ENCODE data around the gene TRIM9.
"Not testable (repeated sequence)": the region's sequence is repeated elsewhere in the genome, so short reads cannot be mapped to it uniquely, and the experiment has no call there.

The TRIM9 gene

DNA sequence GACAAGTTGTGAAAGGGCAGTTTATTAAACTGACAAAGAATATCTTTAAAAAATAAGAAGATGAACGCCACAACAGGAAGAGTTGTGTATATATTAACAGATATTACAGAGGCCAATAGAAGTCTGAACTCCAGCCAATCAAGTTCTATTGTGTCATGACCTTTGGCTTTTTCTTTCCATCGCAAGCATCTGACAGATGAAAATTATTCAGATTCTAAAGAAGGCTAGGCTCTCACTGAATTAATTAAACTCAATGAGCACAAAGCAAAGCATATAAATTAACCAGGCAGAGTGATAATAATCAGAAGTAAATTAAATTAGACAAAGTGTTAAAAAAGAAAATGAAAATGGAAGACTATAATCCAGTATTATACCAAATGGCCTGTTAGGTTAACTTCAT lies 88.6 kb downstream of the TRIM9 start:
- DNase-seq (ENCODE audit: low read depth in 2 of 2, low spot score in 1 of 2) = no peak

DNA sequence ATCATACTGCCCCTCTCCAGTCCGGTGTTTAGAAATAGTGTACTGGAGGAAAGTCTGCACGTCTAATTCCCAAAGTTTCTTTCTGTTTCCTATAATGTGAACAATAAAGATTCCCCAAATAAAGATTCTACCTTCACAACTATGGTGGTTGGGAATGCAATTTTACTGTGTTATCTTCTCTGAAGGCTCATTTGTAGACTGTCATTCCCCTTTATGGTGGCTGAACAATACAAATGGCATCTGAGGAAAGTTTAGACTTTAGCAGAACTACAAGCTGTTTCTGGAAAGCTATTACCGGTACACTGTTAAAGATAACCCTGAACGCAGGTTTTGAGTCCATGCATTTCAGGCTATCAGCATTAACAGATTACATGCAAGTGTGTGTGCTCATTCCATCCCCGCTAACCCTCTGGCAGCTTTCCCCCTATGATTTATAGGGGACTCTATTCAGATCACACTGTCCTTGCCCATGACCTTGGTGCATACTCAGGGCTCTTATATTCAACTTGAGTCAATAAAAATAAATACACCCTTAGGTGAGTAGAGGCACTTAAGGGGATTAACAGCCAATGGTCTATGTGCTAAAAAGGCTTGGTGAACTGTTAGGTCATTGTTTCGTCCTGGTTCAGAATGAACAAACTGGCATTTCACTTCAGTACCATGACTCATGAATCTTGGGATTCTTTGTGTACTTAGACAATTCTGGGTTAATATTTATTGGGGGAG lies 89.9 kb downstream of the TRIM9 start:
- DNase-seq (ENCODE audit: low read depth in 2 of 2, low spot score in 1 of 2) = no peak

DNA sequence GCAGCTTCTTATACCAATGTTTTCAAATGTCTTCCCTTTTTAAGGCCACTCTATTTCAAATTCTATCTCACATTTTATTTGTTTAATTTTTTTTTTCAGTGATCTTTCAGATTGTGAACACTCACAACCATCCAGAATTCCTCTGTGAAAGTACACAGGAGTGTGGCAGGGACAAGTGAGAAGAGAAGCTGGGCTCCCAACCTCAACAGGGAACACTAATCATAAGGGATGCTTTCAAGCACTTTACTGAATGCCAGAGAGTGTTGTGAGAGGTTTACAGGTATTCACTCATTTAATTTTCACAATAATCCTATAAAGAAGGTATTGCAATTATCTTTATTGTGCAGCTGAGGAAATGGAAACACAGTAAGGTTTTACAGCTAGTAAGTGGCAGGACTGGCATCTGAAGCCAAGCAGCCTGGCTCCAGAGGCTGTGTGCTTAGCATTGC lies 90.5 kb downstream of the TRIM9 start:
- DNase-seq (ENCODE audit: low read depth in 2 of 2, low spot score in 1 of 2) = no peak

DNA sequence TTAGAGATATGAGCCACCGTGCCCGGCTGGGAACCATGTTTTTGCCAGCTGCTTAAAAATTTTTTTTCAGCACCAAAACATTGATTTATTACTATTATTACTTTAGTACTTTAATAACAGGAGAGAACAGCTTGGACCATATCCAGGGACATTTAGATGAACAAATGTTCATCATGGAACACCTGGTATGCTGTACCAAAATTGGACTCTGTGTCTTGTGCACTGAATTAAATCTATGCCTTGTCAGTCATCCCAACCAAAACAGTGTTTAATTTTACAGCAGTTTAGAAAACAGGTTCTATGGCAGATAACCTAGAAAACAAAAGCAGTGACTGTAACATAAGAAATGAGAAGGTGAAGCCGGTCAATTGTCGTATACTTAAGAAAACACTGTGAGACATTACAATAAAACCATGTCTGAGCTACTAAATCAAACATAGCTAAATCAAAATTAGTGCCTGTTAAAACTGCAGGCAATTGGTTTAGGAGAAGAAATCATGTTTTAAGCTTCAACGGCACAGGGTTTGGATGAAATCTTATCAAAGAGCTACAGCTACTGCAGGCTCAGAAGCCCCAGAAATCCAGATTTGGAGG lies 92.4 kb downstream of the TRIM9 start:
- no peak for DNase-seq (ENCODE audit: low read depth in 2 of 2, low spot score in 1 of 2)

DNA sequence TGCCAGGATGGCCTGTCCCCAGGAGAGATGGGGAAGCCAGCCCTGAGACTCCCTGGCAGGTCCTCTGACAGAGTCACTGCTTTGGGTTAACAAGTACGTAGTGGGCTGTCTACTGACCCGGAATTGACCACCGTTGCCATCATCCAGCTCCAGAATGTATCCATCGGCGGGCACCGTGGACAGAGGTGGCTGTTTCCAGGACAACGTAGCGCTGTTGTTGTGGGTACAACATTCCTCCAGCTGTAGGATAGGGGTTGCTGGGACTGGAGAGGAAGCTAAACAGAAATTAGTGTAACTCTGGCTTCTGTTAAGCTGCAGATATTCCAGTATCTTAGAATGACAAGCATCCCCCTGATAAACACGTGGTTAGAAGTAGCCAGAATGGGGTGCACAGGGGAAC lies 94.3 kb downstream of the TRIM9 start:
- no peak for DNase-seq (ENCODE audit: low read depth in 2 of 2, low spot score in 1 of 2)

DNA sequence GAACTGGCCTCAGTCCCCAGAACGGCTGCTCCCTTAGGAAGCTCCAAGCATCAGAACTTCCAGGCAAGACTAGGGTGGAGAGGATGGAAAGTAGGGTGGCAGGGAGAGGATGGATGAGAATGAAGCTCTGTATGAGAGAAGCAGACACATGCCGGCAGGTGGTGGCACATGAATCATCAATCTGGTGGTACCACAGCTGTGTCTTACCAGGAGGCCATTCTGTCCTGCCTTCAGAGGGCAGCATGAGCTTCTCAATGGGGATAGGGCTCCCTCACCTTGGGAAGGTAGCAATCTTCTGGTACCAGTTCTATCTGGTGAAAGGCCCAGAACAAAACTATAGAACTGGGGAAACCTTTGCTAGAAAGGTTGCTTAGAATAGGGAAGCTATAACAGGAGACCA lies 95.2 kb downstream of the TRIM9 start:
- DNase-seq (ENCODE audit: low read depth in 2 of 2, low spot score in 1 of 2) = no peak

DNA sequence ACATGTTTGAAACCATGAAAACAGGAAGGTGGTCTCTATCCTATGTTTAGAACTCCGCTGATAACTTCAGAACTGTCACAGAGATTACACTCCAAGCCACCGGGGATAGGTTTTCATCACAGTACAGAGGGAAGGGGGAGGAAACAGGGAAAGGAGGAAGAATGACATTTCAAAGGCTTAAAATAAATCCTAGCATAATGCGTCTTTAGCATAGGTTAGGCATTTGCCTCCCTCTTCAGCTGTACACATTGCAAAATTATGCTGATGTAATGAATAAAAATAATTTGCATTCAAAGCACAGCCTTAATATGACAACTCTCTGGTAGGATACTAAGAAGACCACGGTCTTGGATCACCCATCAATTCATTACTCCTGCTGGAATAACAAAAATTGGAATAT lies 96.3 kb downstream of the TRIM9 start:
- no peak for DNase-seq (ENCODE audit: low read depth in 2 of 2, low spot score in 1 of 2)

DNA sequence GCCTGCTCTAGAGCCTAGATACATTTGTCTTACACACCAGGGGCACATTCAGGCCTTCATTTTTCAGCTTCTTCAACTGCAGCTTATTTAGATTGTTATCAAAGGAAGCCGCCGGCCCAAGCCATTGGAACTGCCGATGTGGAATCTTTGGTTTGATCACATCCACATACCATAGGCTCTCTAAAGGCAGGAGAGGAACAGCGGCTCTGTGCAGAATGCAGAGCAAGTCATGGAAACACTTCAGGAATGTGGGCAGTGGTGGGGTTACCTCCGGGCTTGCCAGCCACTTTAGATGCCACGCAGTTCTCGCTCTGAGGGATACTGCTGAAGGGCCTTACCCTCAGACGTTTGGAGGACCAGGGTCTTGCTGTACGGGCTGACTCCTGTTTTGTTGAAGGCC lies 97.2 kb downstream of the TRIM9 start:
- no peak for DNase-seq (ENCODE audit: low read depth in 2 of 2, low spot score in 1 of 2)

DNA sequence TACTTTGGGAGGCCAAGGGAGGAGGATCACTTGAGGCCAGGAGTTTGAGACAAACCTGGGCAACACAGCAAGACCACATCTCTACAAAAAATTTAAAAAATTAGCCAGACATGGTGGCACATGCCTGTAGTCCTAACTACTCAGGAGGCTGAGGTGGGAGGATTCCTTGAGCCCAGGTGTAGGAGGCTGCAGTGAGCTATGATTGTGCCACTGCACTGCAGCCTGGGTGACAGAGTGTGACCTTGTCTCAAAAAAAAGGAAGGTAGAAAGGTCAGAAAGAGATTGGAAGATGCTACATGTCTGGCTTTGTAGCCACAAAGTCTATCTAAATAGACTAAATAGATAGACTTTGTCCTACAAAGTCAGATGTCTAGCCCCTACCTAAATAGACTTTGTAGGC lies 100.7 kb downstream of the TRIM9 start:
- DNase-seq (ENCODE audit: low read depth in 2 of 2, low spot score in 1 of 2) = not testable (repeated sequence)

DNA sequence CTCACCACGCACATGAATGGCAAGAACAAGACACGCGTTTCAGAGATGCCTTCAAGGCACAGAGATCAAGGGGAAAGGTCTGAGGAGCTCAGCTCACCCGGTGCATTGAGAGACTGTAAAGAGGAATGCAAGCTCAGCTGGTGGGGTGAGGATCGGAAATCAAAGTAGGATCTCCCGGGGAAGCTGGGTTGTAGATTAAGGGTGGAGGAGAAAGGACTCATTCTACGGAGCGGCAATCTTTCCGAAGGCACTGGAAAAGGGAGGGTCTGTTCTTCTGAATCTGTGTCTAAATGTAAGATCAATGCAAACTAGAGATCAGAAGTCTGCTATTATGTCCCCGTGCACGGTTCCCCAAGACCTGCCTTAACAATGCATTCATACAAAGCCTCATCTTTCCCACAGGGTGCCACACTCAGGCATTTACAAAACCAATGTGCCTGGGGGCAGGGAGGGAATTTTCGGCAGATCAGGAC lies 109.0 kb downstream of the TRIM9 start:
- no peak for DNase-seq (ENCODE audit: low read depth in 2 of 2, low spot score in 1 of 2)

DNA sequence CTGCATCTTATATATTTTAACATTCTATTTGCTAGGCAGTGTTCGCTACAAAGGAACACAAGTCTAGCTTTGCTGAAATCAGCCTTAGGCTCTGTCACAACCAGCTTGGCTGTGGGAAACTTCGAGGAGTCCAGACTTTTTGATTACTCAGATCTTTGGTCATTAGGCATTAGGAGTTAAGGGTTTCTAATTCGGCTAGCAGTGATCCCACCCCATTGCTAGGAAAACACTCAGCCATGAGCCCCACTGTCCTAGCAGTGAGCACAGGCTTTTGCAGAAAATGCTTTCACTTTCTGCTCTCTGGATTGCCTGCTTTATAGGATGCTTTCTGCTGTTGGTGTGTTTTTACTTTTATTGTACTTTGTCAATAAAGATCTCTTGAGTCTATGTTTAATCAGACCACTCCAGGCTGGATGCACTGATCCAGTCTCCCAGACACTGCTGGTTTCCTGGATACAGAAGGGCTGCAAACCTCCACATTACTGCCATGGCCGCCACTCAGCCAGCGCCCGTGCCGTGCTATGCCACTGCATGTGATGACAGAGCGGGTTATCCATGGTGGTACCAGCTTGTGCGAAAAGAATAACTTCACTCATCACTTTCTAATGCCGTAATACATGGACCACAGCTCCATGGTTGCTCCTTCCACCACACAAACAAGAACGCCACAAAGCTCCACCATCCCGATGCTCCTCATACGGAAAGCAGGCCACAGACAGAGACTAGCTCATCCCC lies 109.6 kb downstream of the TRIM9 start:
- no peak for DNase-seq (ENCODE audit: low read depth in 2 of 2, low spot score in 1 of 2)

DNA sequence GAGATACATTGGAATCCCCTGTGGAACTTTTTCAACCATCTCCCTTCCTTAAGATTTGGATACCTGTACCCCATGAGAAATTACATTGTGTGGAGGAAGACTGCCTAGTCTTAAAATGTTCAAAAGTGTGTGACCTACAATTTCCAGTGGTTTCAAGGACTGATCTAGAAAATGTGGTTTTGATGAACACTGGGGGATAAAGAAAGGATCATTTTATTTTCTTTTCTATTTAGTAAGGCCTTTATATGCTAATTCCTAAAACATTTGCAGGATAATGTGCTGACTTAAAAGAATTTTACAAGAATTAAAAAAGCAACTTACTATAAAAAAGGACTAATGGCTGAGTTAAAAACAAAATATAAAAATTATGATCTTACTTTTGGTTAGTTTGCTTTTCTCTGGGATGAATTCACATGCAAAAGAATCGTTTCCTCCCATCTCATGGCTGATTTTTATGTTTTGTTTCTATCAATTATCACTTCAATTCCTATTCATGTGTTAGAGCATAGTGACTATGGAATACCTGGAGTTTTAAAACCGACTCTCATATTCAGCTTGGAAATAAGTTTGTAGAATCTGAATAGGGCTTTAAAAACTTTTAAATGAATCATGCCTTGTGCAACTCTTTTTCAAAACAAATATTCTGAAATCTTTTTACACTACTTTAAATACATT lies 110.7 kb downstream of the TRIM9 start:
- no peak for DNase-seq (ENCODE audit: low read depth in 2 of 2, low spot score in 1 of 2)

DNA sequence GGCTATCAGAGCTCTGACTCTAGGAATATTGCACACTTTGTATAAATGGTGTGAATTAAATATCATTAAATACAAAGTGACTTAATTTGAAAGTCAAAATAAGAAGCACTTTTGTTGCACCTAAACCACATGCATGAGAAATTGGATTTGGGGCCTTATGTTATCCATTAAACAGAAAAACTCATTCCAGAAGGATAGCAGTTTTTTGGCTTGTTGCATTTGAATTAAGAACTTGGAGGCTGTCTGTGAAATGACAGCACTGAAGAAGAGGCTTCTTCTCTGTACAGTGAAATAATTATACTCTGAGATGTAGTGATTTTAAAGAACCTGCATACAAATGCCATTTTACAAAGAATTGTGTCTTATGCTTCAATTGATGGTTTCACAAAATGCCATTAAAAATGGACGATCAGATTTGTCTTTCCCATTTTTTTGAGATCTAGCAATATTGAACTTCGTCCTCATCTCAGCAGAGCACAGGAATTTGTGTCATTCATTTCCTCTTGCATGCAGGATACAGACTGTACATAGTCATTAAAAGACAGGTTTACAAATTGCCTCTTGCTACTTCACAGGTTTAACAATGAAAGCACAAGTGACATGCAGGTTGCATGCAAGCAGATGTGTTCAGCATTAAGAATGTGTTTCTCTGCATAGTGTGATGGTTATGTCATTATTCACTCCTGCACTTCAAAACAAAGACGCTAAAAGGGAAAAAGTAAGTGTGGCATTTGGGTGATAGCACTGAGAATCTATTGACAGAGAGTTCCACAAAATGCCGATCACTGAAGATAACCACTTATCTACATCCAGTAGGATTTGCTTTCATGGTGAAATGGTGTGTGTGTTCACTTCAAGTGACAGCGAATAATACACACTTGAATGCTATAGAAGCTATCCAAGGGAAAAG lies 114.7 kb downstream of the TRIM9 start:
- DNase-seq (ENCODE audit: low read depth in 2 of 2, low spot score in 1 of 2) = no peak

DNA sequence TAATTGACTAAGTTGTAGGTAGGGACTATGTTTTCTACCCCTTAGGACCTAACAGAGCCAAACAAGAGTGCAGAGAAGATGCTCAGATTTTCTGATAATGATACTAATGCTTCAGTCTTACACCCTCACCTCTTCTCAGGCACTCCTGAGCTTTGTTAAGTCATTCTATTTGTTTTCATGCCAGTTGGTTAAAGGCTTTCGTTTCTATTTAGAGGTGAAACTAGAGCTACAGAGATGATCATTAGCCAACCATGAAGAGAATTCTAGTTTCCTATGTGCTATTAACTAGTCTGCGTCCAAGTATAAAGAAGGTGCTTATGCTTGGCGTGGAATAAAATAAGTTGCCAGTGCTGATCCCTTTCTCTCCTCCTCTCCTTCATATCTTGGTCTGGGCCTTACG lies 116.0 kb downstream of the TRIM9 start:
- DNase-seq (ENCODE audit: low read depth in 2 of 2, low spot score in 1 of 2) = no peak

DNA sequence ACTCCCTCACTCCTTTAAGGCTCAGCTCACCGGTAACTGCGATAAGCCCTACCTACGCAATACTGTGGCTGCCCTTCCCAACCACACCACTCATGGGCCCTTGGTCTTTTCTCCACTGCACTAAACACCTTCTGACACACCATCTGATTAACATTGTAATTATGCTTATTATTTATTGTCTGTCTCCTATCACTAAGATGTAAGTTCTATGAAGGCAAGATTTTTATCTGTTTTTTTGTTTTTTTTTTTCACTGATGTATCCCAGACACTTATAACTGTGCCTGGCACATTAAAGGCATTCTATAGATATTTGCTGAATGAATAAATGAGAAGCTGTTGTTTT lies 116.4 kb downstream of the TRIM9 start:
- no peak for DNase-seq (ENCODE audit: low read depth in 2 of 2, low spot score in 1 of 2)

DNA sequence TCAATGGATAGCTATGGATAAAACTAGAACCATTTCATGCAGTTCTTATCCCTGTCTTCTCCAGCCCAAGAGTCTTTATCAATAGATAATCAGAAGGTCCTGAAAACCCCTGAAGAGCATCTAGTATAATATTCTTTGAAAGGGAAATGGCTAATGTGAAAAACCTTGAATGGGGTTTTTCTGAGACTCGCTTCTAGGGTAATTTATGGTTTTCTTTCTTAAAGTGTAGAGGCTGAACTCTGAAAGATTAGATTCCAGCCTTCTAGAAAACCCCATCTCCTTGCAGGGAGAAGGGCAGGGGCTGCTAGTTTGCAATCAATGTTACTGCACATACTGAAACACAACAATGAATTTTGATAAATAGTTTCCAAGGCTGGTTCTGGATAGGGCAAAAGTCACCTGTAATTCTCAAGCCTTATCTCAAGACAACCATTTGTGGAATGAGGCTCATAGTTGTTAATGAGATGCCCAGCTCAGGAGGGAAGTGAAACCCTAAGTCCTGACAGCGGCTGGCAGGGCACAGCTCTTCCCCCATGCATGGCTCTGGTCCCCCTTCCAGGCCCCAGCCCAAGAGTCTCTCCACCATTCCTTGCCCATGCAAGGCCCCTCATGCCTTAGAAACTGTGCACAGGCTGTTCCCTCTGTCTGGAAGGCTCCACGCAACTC lies 116.9 kb downstream of the TRIM9 start:
- no peak for DNase-seq (ENCODE audit: low read depth in 2 of 2, low spot score in 1 of 2)

DNA sequence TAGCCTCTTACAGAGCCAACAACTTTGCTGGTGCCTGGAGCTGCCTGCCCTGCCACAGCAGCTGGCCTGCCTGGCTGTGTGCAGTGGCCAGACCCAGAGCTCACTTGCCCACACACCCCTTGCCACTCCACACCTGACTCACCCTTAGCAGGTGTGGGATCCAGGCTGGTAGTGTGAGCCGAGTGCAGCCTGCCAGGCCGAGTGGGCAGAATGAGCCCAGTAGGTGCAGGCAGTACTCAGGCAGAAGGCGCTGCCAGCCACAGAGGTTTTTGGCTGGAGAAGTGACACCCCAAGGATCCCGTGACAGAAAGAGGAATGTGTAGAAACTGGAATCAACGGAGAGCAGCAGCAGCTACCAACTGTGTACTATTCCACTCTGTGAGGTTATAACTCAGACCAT lies 120.8 kb downstream of the TRIM9 start:
- no peak for DNase-seq (ENCODE audit: low read depth in 2 of 2, low spot score in 1 of 2)

DNA sequence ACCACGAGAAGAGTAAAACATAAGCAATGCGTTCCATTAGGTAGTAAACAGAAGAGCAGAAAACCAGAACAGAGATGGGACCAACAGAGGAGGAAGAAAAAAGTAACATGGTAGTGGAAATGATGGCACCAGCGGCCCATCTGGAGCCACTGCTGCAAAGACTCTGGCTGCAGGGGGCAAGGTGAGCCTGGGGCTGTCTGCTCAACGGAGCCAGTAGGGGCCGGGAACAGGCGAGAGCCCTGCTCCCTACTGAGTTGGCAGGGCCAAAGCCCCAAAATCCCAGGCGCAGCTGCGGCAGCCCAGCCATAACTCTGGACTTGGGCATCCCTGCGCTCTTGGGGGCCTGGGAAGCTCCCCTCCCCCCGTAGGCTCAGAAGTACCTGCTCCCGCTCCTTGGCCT lies 122.2 kb downstream of the TRIM9 start:
- DNase-seq (ENCODE audit: low read depth in 2 of 2, low spot score in 1 of 2) = no peak

DNA sequence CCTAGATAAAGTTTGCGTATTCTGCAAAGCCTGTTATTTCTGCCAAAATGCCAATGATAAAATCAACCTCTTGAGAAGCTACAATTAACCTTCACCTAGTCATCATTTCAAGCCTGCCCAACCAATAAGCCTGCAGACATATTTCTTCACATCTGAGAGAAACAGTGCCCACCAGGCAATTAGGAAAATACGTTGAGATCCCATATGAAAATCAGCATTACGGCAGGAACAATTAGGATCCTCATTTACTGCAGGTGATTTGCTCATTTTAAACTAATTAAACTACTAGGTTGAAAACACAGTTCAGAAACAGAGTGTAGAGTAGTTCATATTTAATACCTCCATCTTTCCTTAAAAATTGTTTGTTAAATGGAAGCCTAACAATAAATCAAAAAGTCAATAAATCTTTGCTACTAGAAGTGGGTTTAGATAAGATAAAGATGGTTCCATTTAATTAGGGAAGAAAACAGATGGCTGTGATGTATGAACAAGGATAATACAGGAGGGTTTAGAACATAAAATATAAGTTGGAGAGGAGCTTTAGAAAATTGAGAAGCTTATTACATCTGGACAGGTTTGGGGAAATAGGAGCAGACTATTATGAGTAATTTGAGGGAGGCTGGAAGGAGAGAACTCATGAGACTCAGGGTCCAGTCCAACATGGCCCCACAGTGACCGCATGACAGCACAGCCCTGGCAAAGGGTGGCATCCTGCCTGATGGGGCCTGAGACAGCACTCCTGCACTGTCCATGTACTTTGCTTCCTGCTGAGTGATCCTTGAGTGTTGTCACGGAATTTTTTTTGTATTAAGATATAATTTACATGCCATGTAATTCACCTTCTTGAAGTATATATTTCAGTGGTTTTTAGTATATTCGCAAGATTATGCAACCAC lies 123.8 kb downstream of the TRIM9 start:
- DNase-seq (ENCODE audit: low read depth in 2 of 2, low spot score in 1 of 2) = no peak

Measured in stimulated activated CD8-positive, alpha-beta memory T cell treated with anti-CD3 and anti-CD28 coated beads, Interleukin-4, amount 100 ng/mL, for 1 hour (primary cell).